ENCODE results near the gene DACH2.

GRCh38 chrX:86436116-86436515 lies 287.9 kb downstream of the DACH2 start:
- TF ChIP-seq MAFK (IDR thresholded peaks at IDR 0.05; ENCODE audit: low read depth, low read length) (no peak), CTCF (conservative IDR thresholded peaks at IDR 0.05; ENCODE audit: low read depth, low read length) (no peak), MAZ (IDR thresholded peaks at IDR 0.05; ENCODE audit: borderline replicate concordance, low read depth, low read length) (no peak), RAD21 (IDR thresholded peaks at IDR 0.05; ENCODE audit: low read length) (no peak), NFE2L2 (IDR thresholded peaks at IDR 0.05; ENCODE audit: low read depth, low read length) (no peak), POLR2A (IDR thresholded peaks at IDR 0.05; ENCODE audit: low read depth, low read length) (no peak), SMC3 (IDR thresholded peaks at IDR 0.05; ENCODE audit: low read depth, low read length) (no peak), RFX5 (IDR thresholded peaks at IDR 0.05; ENCODE audit: low read depth, low read length) (no peak), ELK1 (IDR thresholded peaks at IDR 0.05; ENCODE audit: borderline replicate concordance, low read depth, low read length) (no peak), USF2 (IDR thresholded peaks at IDR 0.05; ENCODE audit: low read depth, low read length) (no peak)

Measured in IMR-90 (cell line).